ENCODE data around the gene GBE1.

DNA sequence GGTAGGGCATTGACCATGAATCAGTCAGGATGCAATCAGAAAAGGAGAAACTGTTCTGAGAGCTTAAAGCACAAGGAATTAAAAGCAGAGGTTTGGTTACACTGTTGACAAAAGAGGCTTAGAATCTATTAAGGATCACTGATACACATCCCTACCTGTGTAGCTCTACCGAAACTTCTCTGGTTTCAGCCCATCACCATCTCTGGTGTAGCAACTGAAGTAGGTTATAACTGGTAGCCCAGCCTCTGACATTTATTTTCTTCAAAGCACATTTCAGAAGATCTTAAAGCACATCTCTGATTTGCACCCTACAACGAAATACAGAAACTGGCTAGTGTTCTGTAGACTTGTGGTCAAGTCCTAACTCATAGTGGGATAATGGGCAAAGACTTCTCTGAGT is 283.7 kb downstream of the GBE1 start:
- no peak for TF ChIP-seq POLR2A (IDR thresholded peaks at IDR 0.05; ENCODE audit: low read depth, low read length)
- TF ChIP-seq TAF1 (IDR thresholded peaks at IDR 0.05; ENCODE audit: low read depth, low read length), result no peak
- TF ChIP-seq SPI1 (IDR thresholded peaks at IDR 0.05; ENCODE audit: low read depth, low read length), result no peak
- TF ChIP-seq POU2F2 (IDR thresholded peaks at IDR 0.05; ENCODE audit: low read depth, low read length), result no peak
- no peak for TF ChIP-seq POLR2AphosphoS5 (IDR thresholded peaks at IDR 0.05; ENCODE audit: low read depth, low read length)
- no peak for TF ChIP-seq PAX5 (IDR thresholded peaks at IDR 0.05; ENCODE audit: insufficient read depth, low read length, severe bottlenecking)

All from GM12891 (cell line).